Tibial nerve (tissue), 3 donors: Measurements from ENCODE around the gene MBLAC2.

Experiments used
- POLR2A ChIP-seq, 2 donors: fragments of 450-650 bp; IDR thresholded peaks; one replicate each; pipeline ENCODE4 v1.6.1; 2017; ENCODE audit warnings: antibody characterized with exemption in 2 of 2, mild to moderate bottlenecking in 2 of 2, moderate library complexity in 2 of 2
- TF ChIP-seq, protein P1 (sequence below), 5 experiments: fragments of 200-600 bp in 3 of 5; fragments of 450-650 bp in 2 of 5; sonication (generic) in 3 of 5; IDR thresholded peaks; one replicate each; pipeline ENCODE4 v1.5.1; 2016 to 2019; ENCODE audit warnings: antibody characterized with exemption in 5 of 5, mild to moderate bottlenecking in 3 of 5, moderate library complexity in 2 of 5

DNA sequence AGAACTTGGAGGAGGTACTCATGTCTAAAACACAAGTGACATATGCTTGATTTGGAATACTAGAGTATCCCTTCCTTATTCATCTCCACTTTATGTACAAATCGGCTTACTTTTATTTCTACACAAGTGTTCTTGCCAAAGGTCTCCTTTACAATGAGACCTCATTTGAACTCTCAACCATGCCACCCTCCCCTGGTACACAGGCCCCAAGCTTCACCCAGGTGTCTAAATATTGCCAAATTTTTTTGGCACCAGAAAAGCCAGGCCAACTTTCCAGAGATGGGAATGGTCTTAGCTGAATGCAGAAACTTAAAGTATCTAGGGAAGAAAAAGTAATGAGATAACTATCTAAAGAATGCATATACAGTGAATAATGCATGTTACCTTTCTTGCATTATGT is 35.9 kb upstream of the MBLAC2 start:
- no peak for TF ChIP-seq POLR2A (IDR thresholded peaks at IDR 0.05)
- TF ChIP-seq, protein P1, sequence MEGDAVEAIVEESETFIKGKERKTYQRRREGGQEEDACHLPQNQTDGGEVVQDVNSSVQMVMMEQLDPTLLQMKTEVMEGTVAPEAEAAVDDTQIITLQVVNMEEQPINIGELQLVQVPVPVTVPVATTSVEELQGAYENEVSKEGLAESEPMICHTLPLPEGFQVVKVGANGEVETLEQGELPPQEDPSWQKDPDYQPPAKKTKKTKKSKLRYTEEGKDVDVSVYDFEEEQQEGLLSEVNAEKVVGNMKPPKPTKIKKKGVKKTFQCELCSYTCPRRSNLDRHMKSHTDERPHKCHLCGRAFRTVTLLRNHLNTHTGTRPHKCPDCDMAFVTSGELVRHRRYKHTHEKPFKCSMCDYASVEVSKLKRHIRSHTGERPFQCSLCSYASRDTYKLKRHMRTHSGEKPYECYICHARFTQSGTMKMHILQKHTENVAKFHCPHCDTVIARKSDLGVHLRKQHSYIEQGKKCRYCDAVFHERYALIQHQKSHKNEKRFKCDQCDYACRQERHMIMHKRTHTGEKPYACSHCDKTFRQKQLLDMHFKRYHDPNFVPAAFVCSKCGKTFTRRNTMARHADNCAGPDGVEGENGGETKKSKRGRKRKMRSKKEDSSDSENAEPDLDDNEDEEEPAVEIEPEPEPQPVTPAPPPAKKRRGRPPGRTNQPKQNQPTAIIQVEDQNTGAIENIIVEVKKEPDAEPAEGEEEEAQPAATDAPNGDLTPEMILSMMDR (IDR thresholded peaks at IDR 0.05): no peak
